ENCODE results near the gene TRDMT1. TPM values are rescaled to one million over a fixed set of nuclear protein-coding genes. Genes with fewer than 3 reads are reported as not detected.
A peak's percentile ranks its signal among the peaks of the same experiment; 100 is the strongest.

The TRDMT1 gene
- total RNA-seq, 6 experiments from 2014 or later = 6.8 to 13.0 (median 8.6) TPM

GRCh38 chr10:17202506-17202905, 1.0 kb upstream of the TRDMT1 start:
- Mint-ChIP-seq H3K4me1 (ENCODE audit: low read depth) (peaks cover 84% of the 10 kb centered on the region), H3K9me3 (no peaks in the 10 kb centered on the region), H3K27ac (peak overlapping the region; percentile 97), H3K27me3 (ENCODE audit: insufficient read depth) (peaks cover 4% of the 10 kb centered on the region; the same call in 1 of the 2 replicates), H3K36me3 (ENCODE audit: low read depth) (no peaks in the 10 kb centered on the region), H3K4me3 (no peak overlapping the region)
- no peak for DNase-seq
- no peak for TF ChIP-seq CTCF (IDR thresholded peaks at IDR 0.05)

GRCh38 chr10:17201794-17202116, 283 bp upstream of the TRDMT1 start:
- Mint-ChIP-seq H3K9me3 (no peaks in the 10 kb centered on the region), H3K27me3 (ENCODE audit: insufficient read depth) (peaks cover 4% of the 10 kb centered on the region; the same call in 1 of the 2 replicates), H3K36me3 (ENCODE audit: low read depth) (no peaks in the 10 kb centered on the region), H3K4me1 (ENCODE audit: low read depth) (peaks cover 77% of the 10 kb centered on the region), H3K4me3 (peak overlapping the region; percentile 97), H3K27ac (peak overlapping the region; percentile 97)
- no peak for TF ChIP-seq CTCF (IDR thresholded peaks at IDR 0.05)
- no peak for DNase-seq

- Mint-ChIP-seq H3K4me3 (peak overlapping the region; percentile 97), H3K27me3 (ENCODE audit: insufficient read depth) (peaks cover 4% of the 10 kb centered on the region; the same call in 1 of the 2 replicates)
Measured at GRCh38 chr10:17200001-17200911, 1.2 kb downstream of the TRDMT1 start.

GRCh38 chr10:17199351-17199804, 2.1 kb downstream of the TRDMT1 start:
- TF ChIP-seq CTCF (IDR thresholded peaks at IDR 0.05) = no peak
- peak overlapping the region; percentile 97 for H3K4me3 Mint-ChIP-seq
- peaks cover 8% of the 10 kb centered on the region for H3K36me3 Mint-ChIP-seq (ENCODE audit: low read depth)
- DNase-seq = peak; percentile 55
- H3K4me1 Mint-ChIP-seq (ENCODE audit: low read depth) = peaks cover 71% of the 10 kb centered on the region
- peaks cover 4% of the 10 kb centered on the region; the same call in 1 of the 2 replicates for H3K27me3 Mint-ChIP-seq (ENCODE audit: insufficient read depth)
- H3K27ac Mint-ChIP-seq = peak overlapping the region; percentile 97
- H3K9me3 Mint-ChIP-seq = no peaks in the 10 kb centered on the region

More at GRCh38 chr10:17200001-17200911, 1.2 kb downstream of the TRDMT1 start:
- peak; percentile 26 for DNase-seq
- H3K9me3 Mint-ChIP-seq = no peaks in the 10 kb centered on the region
- H3K4me1 Mint-ChIP-seq (ENCODE audit: low read depth) = peaks cover 72% of the 10 kb centered on the region
- H3K36me3 Mint-ChIP-seq (ENCODE audit: low read depth) = peaks cover 4% of the 10 kb centered on the region; the same call in 1 of the 2 replicates
- H3K27ac Mint-ChIP-seq = peak overlapping the region; percentile 97
- no peak for TF ChIP-seq CTCF (IDR thresholded peaks at IDR 0.05)

GRCh38 chr10:17196573-17196972, 4.9 kb downstream of the TRDMT1 start:
- Mint-ChIP-seq H3K27me3 (ENCODE audit: insufficient read depth) (peaks cover 2% of the 10 kb centered on the region), H3K9me3 (no peaks in the 10 kb centered on the region), H3K36me3 (ENCODE audit: low read depth) (peaks cover 25% of the 10 kb centered on the region), H3K4me3 (no peak overlapping the region), H3K4me1 (ENCODE audit: low read depth) (peaks cover 61% of the 10 kb centered on the region), H3K27ac (no peak overlapping the region)
- no peak for DNase-seq
- TF ChIP-seq CTCF (IDR thresholded peaks at IDR 0.05) = no peak
